GM18909 (cell line): ENCODE results near the gene BMPER.

Source experiments
- ATAC-seq: cut with Tn5 transposase; IDR thresholded peaks from one replicate; pipeline ENCODE4 v1.9.1; 2021; ENCODE audit warnings: mild to moderate bottlenecking; ENCODE audit not compliant: unreplicated experiment, poor library complexity

BMPER gene

GRCh38 chr7:34081935-34082334 lies 176.6 kb downstream of the BMPER start:
- no peak for ATAC-seq

- ATAC-seq = no peak
These were observed 178.1 kb downstream of the BMPER start for GRCh38 chr7:34083440-34083839.

DNA sequence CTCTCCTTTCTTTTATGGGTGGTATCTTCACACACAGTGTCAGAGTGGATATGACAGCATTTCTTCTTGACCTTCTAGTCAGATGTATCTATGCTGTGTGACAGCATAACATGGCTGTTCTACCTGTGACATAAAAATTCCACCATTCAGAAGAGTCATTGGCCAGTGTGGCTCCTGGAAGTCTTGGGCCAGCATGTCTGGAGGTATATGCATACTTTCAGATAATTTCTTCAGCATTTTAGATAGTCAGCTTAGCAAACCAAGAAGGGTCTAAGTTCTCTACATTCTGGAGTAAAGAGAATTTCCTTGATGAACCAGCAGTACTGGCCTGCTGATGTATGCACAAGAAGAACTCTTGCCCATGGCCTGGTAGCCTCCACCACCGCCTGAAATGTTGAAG lies 179.3 kb downstream of the BMPER start:
- ATAC-seq = no peak

- no peak for ATAC-seq
These were observed 180.7 kb downstream of the BMPER start for GRCh38 chr7:34086064-34086463.

GRCh38 chr7:34086981-34087380 lies 181.6 kb downstream of the BMPER start:
- no peak for ATAC-seq

DNA sequence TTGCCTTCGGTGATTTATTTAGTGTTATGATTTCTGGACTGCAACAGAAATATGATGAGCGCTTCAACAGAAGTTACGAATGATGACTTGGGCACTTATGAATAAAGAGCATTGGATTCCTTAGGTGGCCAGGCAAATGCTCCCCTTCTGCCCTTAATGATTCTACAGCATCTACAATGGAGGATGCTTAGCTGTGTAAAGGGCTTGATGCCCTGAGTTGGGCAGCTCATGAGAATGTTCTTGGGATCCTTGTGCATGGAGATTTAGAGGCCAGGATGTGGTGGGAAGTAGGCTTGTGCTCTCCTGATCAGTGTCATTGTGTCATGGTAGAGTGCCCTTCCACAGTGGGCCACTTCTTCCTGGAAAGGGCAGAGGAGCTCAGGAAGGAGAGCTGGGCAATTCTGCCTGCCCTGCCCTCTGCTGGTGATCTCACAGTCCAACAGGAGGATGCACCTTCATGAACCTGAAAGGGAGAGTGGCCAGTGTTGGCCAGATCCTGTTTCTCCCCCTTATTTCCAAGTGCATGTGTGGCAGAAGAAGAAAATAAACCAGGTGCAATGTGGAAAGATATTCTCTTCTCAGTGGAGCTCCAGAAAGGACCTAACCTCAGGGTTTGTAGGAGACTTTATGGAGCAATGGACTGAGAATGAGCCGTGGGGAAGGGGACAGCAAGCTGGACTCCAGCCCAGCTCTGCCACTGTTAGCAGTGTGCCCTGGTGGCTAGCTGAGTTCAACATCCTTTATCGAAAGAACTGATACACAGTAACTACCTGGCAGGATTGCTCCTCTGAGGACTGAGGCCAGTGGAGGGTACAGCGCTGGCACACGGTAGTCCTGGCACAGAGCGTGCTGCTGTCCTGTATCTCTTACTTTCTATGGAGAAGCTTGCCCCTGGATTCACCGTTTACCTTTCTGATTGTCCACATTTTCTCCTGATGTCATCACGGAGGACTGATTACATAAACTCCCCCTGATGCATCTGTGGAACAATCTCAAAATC lies 182.9 kb downstream of the BMPER start:
- ATAC-seq = peak; percentile 59

DNA sequence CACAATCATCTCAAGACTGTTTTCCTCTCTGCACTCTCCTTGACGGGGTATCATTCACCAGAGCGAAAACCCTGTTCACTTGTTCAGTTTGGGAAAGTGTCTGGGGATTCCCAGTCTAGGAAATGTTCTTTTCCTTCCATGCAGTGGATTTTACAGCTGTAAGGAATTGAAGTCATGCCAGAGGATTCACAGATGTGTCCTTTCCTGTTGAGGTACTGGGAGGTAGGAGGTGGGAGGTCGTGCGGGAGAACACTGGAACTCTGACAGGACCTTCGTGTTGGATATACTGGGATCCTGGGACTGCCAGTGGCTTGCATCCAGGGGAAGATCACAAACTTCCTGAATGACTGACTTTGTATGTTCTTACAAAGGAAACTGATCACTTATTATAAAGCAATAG lies 185.5 kb downstream of the BMPER start:
- ATAC-seq = no peak

DNA sequence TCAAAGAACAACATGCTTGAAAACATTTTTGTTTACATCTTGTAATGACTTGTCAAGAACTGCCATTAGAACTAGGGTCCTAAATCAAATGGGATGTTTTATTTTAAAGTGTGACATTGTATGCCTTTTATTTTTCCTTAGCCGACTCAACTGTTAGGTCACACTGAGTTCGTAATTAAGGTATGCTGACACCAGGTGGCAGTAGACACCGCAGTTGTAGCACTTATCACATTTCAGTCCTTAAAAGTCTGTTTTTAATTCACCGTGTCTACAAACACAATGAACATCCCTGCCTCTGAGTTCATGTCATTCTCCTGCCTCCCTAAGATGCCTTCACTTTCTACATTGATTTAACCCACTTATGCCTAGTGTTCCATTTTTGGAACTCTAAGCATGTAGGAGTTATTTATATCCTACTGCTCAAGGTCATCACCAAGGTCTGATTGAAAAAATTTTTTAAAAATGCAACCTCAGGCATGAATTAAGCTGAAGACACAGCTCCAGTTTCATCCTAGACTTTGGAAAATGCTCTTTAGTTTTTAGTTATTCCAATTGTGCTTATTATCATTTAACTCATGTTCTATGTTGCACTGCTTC lies 186.1 kb downstream of the BMPER start:
- ATAC-seq = no peak

DNA sequence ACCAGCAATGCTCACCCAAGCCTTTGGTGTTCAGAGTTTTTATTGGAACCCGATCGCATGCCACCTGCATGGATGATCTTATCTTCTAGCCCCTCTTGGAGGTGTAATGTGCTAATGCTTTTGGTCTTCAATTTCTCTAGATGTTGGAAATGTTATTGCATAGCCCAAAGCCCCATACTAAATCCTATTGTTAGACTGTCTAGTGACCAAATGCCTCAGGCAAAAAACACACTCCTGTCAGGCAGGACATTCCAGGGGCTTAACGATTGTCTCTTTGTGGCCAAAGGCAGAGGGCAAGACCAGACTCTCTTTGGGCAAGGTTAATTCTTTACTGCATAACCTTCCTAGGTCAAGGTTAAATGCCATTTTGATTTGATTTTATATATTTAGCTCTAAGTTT lies 187.9 kb downstream of the BMPER start:
- ATAC-seq = no peak

DNA sequence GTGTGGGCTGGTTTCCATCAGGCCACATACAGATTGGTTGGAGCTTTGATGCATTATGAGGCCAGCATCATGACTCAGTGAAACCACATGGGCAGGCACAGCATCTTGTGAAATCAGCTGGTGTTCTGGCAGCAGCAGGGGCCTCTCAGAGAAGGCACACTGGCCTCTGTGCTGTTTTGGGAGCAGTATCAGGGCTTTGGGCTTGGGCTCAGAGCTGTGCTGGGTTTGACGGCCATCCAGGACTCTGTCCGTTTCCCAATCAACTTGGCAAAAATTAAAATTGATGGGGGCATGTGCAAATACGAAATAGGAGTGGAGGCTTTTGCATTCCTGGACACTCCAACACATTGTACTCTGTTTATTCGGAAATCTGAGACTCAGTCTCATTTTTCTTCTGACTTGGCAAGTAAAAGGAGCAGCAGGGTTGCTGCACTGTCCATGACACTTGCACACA lies 190.9 kb downstream of the BMPER start:
- no peak for ATAC-seq

DNA sequence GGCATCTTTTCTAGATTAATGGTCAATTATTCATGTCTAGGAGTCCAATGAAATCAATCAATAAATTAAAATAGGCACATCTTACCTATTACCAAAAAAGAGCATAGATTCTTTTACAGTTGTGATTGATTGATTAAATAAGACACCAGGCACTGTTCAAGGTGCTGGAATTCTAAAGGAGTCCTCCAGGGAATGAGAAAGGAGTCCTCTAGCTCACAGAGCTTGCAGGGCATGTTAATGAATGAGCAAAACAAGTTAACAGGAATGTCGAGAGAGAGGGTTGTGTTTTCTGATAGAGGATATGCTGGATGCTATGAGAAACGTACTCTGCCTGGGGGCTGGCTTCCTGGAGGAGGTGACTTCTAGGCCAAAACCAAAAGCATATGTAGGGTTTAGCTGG lies 191.4 kb downstream of the BMPER start:
- no peak for ATAC-seq

DNA sequence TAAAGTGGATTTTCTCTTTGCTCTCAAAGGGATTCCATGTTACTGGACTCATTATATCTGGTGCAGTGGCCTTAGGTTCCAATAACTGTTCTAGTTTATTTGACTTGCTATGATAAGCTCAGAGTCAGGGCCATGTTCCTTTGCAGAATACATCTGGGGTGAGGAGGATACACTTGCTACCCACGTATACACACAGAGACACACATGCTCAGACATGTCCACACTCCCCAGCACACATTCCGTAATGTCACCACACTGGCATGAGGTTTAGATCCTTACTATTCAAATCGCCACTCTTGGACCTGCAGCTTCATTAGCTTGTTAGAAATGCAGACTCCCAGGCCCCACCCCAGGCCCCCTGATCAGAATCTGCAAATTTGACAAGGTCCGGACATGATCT lies 195.3 kb downstream of the BMPER start:
- no peak for ATAC-seq

GRCh38 chr7:34104115-34104514 lies 198.8 kb downstream of the BMPER start:
- no peak for ATAC-seq

DNA sequence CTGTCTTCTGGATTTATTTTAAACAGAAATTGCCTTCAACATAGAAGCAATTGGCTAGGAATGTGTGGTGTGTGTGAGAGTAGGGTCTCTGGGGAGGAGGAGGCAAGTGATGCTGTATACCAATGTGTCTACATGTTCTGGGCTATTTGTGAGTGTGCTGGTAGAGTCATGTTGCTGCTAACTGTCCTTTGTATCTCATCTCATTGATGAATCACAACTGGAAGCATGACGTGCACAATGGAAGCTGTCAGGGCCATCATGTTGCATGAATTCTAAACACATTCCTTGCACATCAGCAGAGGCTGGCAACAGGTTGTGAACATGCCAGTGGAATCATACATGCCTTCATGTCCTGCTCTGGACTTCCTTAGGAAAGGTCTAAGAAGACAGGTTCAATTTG lies 199.7 kb downstream of the BMPER start:
- no peak for ATAC-seq

DNA sequence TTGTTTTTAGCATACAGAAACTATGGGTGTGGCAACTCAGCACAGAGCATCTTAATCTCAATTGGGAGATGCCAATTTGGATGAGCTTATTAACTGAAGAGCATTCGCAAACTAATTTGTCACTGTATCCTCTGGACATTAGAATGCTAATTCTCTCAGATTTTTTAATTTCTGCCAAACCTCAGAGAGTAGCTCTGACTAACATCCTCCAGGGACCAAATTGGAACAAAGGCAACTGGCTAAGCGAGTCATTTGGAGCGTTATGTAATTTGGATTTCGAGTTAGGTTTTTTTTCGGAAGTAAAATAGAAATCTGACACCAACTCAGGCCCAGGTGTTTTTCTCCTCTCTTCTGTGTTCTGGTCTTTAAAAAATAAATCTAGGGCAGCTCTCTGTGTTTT lies 201.9 kb downstream of the BMPER start:
- no peak for ATAC-seq

DNA sequence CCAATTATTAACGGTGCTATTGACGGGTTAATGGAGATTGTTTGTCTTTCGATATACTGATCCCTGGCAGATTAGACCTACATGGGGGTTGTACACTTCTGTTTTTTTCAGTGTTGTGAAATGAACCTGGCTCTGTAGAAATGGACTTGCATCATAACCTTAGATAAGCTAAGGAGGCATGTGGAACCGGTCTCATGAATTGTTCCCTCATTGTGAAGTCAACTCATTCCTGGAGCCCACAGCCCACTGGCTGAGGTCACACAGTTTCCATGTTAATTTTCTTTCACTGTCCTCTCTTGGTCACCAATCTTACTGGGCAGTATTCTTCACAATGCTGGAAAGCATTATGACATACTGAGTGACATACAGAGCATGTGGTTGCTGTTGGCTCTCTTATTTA lies 202.8 kb downstream of the BMPER start:
- no peak for ATAC-seq

DNA sequence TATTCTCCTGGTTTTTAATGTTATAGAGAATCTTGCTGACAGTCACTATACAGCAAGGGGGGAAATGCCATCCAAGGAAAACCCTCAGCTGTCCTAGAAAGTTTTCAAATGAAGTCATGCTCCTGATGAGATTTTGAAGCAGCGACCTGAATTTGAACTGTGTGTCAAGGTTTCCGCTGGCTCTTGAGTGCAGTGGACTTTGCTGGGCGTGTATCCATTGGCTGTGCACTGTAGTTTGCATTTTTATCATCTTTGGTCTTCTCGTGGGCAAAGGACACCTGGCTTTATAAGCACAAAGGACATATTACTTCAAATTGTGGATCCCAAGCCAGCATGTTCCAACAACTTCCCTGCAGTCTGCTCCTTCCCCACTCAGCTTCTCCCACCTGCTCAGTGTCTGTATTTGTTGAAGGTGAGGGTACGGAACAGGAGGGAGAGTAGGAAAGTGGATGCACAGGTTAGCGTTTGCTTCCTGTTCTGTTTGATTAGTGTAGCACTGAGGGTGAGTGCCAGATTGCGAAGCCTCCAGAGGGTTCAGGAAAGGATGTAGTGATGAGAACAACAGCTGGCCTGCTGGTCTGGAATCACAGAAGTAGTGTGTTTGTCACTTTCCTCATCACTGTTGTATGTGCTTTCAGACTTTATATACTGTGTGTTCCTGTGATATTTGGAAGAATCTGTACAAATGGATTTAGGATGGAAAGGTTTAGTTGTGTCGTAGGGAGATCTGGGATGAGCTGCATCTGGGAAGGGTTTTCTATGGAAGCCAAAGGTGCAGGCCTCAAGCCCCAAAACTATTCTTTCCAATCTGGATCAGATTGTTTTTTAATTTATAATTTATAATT lies 204.8 kb downstream of the BMPER start:
- ATAC-seq = no peak

DNA sequence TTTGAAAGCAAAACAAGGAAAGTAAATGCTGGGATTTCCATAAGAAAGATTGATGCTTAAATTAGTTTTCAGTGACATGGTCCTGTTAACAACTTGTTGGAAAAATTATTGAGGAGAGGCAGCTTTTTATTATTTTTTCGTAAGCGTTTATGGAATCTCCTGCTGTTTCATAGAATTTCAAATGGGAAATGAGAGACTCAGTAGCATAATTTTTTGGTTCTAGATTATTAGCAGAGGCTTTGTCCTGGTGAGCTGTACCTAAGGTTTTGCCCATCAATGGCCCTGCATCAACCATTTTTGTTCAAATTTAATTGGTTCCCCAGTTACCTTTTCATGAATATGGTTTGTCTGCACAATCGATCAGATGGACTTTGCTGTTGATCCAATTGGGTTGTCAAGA lies 205.7 kb downstream of the BMPER start:
- ATAC-seq = no peak

DNA sequence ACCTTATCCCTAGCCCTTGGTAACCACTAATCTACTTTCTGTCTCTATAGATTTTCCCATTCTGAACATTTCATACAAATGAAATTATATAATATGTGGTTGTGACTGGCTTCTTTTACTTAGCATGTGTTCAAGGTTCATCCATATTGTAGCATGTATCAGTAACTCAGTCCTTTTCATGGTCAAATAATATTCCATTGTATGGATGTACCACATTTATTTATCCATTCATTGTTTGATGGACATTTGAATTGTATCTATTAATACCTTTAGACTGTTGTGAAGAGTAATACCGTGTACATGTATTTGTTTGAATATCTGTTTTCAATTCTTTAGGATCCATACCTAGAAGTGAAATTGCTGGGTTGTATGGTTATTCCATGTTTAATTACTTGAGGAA lies 210.2 kb downstream of the BMPER start:
- no peak for ATAC-seq

- ATAC-seq = no peak
These were observed 212.2 kb downstream of the BMPER start for GRCh38 chr7:34117573-34117972.

- ATAC-seq = no peak
These were observed 216.0 kb downstream of the BMPER start for GRCh38 chr7:34121366-34121765.
